NCI-H226 (cell line): ENCODE results near the gene TFR2.
"Not testable (repeated sequence)": the region's sequence is repeated elsewhere in the genome, so short reads cannot be mapped to it uniquely, and the experiment has no call there.

ENCODE experiments used
- DNase-seq: peaks from one replicate; pipeline ENCODE4 v3.0.0-alpha.2; 2015

TFR2 gene

DNA sequence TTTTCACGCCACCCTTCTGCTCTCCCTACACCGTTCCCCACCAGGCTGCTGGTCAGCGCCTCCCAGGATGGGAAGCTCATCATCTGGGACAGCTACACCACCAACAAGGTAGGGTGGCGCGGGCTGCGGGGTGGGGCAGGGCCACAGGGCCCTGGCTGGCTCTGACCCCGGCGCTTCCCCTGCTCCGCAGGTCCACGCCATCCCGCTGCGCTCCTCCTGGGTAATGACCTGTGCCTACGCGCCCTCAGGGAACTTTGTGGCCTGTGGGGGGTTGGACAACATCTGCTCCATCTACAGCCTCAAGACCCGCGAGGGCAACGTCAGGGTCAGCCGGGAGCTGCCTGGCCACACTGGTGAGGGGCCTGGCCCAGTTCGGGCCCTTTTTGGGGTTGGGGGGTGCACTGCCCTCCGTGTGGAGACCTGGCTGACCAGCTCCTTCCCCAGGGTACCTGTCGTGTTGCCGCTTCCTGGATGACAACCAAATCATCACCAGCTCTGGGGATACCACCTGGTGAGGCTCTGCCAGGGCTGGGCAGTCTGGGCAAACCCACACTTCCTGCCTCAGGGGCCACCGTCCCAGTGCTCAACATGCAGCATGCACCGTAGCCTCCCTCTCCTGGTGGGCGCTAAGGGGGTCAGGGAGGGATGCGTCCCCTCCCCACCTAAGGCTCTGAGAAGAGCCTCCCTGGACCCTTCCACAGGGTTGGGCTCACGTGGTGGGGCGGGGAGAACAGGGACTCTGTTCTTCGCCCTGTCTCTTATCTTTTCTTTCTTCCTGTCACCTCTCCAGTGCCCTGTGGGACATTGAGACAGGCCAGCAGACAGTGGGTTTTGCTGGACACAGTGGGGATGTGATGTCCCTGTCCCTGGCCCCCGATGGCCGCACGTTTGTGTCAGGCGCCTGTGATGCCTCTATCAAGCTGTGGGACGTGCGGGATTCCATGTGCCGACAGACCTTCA, 36.2 kb upstream of the TFR2 start:
- DNase-seq, result no peak

DNA sequence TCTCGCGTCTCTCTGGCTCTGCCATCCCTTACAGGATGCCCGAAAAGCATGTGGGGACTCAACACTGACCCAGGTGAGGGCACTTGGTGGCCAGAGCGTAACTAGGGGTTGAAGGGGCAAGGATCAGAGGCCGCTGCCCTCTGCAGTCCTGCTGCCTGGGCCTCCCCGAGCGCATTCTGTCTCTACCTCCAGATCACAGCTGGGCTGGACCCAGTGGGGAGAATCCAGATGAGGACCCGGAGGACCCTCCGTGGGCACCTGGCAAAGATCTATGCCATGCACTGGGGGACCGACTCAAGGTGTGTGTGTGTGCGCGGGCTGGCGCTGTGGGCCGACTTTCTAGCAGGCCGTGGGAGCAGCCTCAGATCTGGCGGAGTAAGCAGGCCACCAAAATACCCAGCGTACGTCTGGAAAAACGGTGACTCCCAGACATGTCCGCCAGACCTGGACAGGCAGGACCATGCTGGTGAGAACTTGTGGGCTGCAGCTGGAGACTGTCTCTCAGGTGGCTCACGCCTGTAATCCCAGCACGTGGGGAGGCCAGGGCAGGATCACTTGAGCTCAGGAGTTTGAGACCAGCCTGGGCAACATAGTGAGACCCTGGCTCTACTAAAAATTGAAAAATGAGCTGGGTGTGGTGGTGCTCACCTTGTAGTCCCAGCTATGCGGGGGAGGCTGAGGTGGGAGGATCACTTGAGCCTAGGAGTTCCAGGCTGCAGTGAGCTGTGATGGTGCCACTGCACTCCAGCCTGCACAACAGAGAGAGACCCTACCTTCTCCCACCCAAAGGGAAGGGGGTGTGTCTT, 35.4 kb upstream of the TFR2 start:
- no peak for DNase-seq

DNA sequence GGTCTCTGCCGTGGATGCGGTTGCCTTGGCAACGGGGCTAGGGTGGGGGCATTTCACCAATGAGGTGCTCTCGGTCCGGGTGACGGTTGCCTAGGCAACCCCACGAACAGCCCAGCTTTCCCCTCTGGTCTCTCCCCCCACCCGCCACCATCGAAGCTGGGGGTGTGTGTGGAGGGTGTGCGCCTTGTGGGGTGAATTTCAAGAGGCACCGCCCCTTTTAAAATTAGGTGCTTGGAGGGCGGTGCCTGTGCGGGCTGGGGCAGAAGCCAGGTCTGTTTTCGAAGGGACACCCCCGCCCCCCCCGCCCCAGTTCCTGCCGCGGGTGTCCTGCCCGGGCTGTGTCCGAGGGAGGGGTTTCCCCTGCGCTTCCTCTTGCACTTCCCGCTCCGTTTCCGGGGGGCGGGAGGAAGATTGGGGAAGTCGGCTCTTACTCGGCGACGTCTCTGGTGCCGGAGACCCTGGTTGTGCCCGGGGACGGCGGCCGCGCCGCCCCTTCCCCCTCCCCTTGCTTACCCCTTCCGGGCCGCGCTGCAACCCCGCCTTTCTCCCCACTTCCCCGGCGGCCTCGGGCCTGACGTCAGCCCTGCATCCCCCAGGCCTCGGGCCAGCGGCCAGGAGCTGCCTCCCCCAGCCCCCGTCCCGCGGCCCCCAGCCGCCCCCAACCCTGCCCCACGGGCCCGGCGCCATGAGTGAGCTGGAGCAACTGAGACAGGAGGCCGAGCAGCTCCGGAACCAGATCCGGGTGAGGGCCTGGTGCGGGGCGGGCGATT, 34.4 kb upstream of the TFR2 start:
- DNase-seq, result peak; percentile 65

DNA sequence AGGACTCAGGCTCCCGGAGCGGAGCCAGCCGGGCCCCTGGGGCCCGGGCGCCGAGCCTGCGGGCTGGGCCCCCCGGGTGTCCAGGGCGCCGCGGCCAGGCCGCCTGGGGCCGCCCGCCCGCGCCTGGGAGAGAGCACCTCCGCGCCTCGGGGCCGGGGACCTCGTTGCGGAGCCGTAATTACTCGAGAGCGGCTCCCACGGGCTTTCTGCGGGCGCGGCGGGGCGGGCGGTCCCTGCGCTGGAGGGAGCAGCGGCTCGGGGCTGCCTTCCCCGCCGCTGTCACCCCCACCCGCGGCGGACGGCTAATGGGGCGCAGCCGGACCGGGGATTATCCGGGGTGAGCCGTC, 33.7 kb upstream of the TFR2 start:
- DNase-seq, result no peak

DNA sequence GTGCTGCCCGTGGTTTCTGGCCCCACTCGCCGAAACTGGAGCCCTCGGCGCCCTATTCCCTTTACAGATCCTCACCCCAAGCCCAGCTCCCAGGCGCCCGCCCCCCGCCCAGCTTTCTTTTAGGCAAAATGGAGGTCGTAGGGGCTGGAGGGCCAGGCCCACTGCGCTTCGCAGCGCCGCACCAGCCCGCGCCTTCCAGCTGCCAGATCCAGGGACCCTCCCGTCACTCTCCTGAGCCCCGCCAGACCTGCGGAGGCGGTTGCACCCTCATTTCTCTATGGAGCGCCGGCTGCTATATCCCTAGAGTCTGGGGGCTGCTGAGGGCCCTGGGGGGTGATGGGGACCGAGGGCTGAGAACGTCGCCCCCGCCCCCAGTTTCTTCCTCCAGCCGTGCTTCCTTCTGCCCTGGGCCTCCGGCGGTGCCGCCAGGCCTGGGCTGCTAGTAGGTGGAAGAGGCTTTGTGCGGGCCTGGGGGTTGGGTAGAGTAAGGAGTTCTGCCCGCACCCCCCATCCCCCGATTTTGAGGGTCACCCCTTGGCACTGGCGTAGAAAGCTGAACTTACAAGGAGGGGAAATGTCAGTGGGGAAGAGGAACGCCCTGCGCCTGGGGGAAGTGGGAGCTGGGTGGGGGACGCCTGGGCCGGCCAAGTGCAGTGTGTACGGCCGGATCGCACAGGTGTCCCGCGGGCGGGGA, 33.2 kb upstream of the TFR2 start:
- DNase-seq, result no peak

- no peak for DNase-seq
Observed at GRCh38 chr7:100673942-100674410, 32.6 kb upstream of the TFR2 start.

GRCh38 chr7:100673302-100673941, 32.1 kb upstream of the TFR2 start, which contains the start of gene GNB2:
GNB2 (plus strand) TSS chr7:100673740; CDS start chr7:100676266, 2,526 bp downstream.
- DNase-seq, result peak; percentile 98

DNA sequence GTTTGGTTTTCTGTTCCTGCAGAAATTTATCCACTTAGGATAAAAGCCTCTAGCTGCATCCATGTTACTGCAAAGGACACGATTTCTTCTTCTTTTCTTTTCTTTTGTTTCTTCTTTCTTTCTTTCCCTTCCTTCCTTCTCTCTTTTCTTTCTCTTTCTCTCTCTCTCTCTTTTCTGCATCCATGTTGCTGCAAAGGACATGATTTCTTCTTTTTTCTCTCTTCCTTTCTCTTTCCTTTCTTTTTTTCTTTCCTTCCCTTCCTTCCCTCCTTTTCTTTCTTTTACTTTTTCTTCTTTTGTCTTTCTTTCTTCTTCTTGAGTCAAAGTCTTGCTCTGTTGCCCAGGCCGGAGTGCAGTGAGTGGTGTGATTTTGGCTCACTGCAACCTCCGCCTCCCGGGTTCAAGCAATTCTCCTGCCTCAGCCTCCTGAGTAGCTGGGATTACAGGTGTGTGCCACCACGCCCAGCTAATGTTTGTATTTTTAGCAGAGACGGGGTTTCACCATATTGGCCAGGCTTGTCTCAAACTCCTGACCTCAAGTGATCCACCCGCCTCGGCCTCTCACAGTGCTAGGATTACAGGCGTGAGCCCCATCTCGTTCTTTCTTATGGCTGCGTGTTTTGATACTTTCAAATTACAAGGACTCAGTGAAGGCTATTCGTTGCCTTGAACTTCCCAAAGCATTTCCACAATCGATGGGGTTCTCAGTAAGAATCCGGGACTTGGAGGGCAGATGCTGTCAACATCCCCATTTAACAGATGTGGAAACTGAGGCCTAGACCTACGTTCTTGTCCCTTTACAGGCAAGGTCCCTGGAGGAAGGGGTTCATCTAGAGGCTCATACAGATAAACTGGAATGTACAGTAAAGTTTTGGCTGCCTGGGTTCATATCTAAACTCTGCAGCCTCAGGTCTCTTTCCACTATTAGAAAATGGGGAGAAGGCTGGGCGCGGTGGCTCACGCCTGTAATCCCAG, 30.3 kb upstream of the TFR2 start:
- no peak for DNase-seq

GRCh38 chr7:100670074-100670473, 28.7 kb upstream of the TFR2 start:
- no peak for DNase-seq

- DNase-seq, result not testable (repeated sequence)
Observed at GRCh38 chr7:100669106-100669505, 27.8 kb upstream of the TFR2 start.

- no peak for DNase-seq
Observed at GRCh38 chr7:100668069-100668449, 26.7 kb upstream of the TFR2 start.

DNA sequence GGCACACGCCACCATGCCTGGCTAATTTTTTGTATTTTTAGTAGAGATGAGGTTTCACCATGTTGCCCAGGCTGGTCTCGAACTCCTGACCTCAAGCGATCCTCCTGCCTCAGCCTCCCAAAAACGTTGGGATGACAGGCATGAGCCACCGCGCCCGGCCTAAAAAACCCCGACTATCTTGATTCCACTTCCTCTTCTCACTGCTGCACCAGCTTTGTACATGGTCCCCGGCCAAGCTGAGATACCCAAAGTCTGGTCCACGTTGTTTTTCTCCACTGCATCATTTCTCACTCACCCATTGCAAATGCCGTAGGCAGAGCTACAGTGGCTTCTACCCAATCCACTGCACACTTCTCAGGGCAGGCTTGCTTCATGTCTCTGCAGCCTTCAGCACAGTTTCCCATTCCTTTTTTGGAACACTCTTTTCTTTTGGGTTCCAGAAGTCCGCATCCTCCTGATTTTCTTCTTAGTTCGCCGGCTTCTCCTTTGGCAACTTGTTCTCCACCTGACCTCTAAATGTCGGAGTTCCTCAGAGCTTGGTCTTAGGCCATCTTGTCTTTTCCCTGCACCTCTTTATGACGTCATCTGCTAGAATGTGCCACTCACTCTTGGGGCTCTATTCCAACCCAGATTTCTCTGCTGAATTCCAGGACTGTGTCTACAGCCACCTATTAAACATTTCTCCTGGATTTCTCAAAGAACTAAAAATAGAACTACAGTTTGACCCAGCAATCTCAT, 26.1 kb upstream of the TFR2 start:
- DNase-seq, result no peak

- DNase-seq, result no peak
Observed at GRCh38 chr7:100665168-100665726, 23.9 kb upstream of the TFR2 start.

DNA sequence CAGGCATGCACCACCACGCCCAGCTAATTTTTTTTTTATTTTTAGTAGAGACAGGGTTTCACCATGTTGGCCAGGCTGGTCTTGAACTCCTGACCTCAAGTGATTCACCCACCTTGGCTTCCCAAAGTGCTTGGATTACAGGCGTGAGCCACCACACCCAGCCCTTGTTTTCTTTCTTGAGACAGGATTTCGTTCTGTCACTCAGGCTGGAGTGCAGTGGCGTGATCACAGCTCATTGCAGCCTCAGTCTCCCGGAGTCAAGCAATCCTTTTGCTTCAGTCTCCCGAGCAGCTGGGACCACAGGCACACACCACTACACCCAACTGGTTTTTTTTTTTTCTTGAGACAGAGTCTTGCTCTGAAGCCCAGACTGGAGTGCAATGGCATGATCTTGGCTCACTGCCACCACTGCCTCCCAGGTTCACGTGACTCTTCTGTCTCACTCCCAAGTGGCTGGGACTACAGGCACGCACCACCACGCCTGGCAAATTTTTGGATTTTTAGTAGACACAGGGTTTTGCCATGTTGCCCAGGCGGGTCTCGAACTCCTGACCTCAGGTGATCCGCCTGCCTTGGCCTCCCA, 20.9 kb upstream of the TFR2 start:
- not testable (repeated sequence) for DNase-seq

- DNase-seq, result peak; percentile 26
Observed at GRCh38 chr7:100655908-100656674, 14.7 kb upstream of the TFR2 start, which contains the start of gene ACTL6B. ACTL6B (minus strand) TSS chr7:100656448; CDS start chr7:100656354, 94 bp downstream.

DNA sequence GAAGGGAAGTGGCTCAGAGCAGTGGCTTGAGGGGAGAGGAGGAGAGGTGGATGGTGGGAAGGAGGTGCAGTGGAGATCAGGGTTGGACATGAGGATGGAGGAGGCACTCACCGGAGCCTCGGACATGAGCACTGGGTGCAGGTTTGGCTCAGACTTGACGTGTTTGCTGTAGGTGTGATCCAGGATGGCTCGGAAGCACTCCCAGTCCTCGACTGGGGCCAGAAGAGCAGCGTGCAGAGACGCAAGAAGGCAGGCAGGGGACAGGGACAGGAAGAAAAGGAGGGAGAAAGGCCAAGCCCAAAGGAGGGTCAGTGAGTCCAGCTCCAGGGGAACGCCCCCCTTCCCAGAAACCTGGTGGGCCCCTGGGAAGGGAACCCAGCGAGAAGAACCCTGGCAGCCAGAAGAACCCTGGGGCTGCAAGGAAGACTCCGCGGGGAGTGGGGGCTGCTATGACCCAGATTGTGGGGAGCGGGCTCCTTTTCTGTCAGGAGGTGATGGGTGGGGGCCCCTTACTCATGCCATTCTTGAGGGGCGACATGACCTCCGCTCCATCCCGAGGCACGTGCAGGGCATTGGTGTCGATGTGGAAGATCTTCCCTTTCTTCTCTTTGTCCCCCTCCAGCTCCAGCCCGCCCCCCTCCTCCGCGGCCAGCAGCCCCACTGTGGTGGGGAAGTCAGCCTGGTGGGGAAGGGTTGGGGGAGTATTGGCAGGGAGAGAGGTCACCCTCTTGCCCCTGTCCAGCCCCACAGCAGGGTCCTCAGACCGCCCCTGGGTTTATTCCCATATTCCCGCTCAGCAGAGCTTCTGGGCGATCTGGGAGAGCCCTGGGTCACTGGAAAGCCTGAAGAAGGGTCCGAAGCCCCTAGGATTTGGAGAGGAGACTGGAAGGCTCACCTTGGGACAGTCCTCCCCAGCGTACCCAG, 13.8 kb upstream of the TFR2 start:
- DNase-seq, result no peak
